T-helper 2 cell (primary cell): ENCODE data around the gene SLC25A26.
"Not testable (repeated sequence)": the region's sequence is repeated elsewhere in the genome, so short reads cannot be mapped to it uniquely, and the experiment has no call there.

Experiments
- DNase-seq, 5 experiments: peaks; one replicate each; pipeline versions ENCODE4 v3.0.0 to v3.0.0-alpha.2; 2012 to 2022

Gene SLC25A26

GRCh38 chr3:66413151-66413751 lies 192.4 kb downstream of the SLC25A26 start:
- DNase-seq = no peak

DNA sequence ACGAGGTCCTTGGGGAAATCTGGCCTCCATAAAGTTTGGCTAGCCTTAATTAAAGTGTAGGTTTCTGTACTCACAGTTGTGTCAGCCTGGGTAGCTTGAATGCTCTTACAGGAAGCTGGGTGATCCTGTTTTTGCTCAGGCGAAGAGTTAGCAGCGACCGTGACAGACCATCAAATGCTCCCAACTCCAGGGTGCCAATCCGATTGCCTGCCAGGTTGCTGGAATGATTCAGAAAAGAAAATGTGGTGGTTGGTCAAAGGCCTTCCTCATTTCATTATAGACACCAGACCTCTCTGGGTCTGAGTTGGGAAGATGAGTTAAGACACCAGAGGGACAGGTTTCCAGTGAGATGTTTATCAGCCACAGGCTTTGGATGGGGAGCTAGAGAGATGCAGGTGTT lies 194.0 kb downstream of the SLC25A26 start:
- no peak for DNase-seq

GRCh38 chr3:66415867-66416428 lies 195.1 kb downstream of the SLC25A26 start:
- no peak for DNase-seq

- no peak for DNase-seq
These were observed 195.9 kb downstream of the SLC25A26 start for GRCh38 chr3:66416556-66417304.

GRCh38 chr3:66418475-66418931 lies 197.7 kb downstream of the SLC25A26 start:
- no peak for DNase-seq

DNA sequence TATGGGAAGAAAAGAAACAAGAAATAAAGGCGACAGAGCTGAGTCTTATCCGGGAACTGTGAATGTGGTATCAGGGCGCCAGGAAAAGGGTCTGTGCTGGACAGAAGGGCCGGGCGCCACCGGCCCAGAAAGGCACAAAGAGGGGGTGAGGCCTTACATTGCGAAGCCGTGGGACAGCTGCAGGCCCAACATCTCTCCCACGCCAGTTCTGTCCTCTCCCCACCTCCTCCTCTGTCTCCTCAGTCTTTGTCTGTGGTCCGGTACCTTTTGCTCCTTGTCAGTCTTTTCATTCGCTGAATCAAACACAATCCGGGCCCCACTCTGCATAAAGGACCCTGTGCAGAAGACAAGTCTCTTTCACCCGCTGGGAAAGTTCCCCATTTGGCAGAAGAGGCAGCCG lies 198.2 kb downstream of the SLC25A26 start:
- no peak for DNase-seq

DNA sequence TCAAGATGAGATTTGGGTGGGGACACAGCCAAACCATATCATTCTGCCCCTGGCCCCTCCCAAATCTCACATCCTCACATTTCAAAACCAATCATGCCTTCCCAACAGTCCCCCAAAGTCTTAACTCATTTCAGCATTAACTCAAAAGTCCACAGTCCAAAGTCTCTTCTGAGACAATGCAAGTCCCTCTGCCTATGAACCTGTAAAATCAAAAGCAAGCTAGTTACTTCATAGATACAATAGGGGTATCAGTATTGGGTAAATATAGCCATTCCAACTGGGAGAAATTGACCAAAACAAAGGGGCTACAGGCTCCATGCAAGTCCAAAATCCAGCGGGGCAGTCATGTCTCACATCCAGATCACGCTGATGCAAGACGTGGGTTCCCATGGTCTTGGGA lies 200.3 kb downstream of the SLC25A26 start:
- not testable (repeated sequence) for DNase-seq

GRCh38 chr3:66421893-66422292 lies 201.1 kb downstream of the SLC25A26 start:
- not testable (repeated sequence) for DNase-seq

DNA sequence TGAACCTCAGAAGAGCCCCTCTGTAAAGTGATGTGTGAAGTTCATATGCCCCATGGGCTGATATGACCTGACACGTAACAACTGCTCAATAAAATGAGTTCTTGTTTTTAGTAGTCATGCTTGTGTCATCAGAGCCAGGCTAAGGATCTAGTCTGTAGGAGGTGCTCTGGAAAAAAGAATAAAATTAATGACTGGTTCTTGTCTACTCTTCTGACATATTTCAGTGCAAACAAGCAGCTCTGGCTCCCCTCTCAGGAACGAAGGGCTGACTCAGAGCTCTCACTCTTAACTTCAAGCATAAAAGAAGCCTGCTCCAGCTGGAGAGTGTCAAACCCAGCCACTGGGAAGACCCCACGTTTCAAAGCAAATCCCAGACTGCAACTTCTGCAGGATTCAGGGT lies 203.0 kb downstream of the SLC25A26 start:
- no peak for DNase-seq

DNA sequence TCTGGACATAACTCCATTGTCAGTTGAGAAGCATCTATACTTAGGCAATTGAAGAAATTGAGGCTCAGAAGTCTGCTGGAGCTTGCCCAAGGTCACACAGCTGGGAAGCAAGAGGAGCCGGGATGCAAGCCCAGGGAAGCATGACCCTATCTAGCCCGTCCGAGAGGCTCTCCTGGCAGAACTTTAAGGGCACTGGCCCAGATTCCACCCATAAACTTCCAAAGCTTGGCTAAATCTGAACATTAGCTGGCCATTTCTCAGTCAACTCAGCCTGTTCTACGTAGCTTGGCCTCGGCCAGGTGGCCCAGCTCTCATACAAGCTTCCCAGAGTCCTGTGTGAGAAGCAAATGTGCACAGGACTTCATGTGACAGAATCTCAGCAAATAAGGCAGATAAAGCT lies 204.2 kb downstream of the SLC25A26 start:
- no peak for DNase-seq

- DNase-seq = no peak
These were observed 204.8 kb downstream of the SLC25A26 start for GRCh38 chr3:66425576-66426114.

DNA sequence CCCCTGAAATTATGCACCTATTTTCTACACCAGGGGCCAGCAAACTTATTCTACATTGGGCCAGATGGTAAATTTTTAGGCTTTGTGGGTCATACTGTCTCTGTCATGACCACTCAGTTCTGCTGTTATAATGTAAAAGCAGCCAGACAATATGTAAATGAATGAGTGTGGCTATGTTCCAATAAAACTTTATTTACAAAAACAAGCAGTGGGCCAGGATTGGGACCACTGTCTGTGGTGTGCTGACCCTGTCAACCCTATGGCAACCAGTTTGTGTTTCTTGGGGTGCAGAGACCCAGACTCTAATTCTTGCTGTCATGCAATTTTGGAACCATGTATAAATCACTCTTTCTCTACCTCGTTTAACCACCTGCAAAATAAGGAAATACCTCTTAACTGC lies 205.3 kb downstream of the SLC25A26 start:
- no peak for DNase-seq

GRCh38 chr3:66427352-66427751 lies 206.6 kb downstream of the SLC25A26 start:
- DNase-seq = no peak

DNA sequence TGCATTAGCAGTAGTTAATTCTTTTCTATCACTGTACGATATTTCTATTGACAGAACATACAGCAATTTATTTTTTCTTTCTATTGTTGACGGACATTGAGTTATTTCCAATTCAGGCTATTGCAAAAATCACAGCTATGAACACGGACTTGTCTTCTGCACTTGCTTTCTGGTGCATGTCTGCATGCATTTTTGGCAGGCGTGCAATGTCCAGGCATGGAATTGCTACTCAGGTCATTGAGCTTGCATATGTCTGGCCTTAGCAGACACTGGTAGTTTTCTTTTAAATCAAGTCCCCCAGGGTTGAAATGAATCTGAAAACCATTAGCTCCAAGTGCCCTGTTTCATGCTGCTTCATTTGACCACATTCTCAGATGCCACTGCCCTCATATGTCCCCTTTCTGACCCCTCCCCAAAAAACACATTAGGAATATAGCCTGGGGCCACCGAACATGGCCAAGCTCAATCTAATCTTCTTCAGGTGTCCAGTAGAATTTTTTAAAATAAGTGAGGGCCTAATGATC lies 207.2 kb downstream of the SLC25A26 start:
- no peak for DNase-seq
